Activated T-cell treated with anti-CD3 and anti-CD28 coated beads for 24 hours (primary cell): Measurements from ENCODE around the gene LRRC49.
"Not testable (repeated sequence)": the region's sequence is repeated elsewhere in the genome, so short reads cannot be mapped to it uniquely, and the experiment has no call there.

Experiments
- DNase-seq: peaks from one replicate; pipeline ENCODE4 v3.0.0-alpha.2; 2020; ENCODE audit warnings: low read depth

Gene LRRC49

DNA sequence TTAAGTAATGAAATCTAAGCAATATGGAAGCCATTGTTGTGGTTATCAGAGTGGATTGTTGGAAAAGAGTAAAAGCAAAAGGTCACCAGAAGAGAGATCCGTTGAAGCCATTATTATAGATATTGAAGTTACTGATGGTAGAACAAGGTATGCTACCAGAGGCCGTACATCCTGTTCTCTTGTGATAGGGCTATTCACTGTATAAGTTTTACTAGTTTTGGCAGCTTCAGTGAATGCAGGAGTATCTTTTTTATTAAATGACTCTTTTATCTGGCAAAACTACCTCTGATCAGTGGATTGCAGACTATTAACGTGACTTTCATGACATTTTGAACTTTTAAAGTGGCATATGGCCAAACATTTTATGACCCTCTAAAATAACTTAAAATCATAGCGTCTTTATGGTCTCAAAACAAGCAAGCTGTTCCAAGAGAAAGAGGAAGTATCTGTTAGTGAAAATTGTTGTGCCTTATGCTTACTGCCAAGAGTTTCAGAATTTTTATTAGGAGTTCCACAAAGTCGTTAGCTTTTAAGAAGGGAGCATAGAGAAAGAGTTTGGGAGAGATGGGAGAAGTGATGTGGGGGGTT, 102.9 kb downstream of the LRRC49 start:
- DNase-seq, result no peak

DNA sequence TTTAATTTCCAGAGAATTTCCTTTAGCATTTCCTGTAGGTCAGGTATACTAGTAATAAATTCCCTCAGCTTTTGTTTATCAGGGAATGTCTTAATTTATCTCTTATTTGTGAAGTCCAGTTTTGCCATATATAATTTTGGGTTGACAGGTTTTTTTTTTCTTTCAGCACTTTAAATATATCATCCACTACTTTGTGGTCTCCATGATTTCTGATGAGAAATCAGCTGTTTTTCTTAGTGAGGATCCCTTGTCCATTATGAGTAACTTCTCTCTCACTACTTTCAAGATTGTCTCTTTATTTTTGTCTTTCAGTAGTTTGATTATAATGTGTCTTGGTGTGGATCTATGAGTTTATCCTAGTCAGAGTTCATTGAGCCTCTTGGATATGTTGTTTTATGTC, 105.7 kb downstream of the LRRC49 start:
- DNase-seq, result no peak

DNA sequence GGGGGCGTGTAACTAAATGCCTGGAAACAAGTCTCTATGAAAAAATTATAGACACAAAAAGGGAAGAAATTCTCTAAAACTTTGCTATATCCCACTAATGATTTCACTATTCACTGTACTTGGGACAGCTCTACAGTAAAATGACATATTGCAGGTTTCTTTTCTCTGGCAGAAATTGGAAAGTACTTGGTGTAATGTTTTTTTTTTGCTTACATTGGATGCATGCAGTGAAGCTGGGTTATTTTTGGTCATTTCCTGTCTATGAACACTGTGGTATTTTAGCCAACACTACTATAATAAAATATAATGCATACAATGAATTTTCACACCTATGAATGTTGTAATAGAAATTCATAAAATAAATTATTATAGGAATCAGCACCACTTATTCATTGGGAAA, 109.7 kb downstream of the LRRC49 start:
- no peak for DNase-seq

DNA sequence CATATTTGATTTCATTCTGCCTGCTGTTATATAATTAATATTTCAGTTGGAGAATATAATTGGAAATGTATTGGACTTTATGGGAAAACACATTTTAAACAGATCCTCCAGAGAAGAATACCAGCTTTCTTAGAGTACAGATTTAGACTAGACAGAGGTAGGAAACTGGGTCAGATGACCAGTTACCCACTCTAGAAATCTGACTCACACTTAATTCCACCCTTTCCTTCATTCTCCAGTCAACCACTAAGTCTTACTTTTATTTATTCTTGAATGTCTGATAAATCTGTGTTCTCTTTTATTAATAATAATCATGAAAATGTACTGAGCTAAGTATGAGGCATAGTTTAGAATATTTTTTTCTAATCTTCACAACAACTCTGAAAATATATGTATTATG, 110.7 kb downstream of the LRRC49 start:
- DNase-seq, result no peak

DNA sequence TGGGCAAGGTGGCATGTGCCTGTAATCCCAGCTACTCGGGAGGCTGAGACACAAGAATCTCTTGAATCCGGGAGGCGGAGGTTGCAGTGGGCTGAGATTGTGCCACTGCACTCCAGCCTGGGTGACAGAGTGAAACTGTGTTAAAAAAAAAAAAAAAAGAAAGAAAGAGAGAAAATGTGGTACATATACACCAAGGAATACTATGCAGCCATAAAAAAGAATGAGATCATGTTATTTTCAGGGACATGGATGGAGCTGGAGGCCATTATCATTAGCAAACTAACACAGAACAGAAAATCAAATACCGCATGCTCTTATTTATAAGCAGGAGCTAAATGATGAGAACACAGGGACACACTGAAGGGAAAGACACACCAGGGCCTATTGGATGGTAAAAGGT, 111.9 kb downstream of the LRRC49 start:
- not testable (repeated sequence) for DNase-seq

DNA sequence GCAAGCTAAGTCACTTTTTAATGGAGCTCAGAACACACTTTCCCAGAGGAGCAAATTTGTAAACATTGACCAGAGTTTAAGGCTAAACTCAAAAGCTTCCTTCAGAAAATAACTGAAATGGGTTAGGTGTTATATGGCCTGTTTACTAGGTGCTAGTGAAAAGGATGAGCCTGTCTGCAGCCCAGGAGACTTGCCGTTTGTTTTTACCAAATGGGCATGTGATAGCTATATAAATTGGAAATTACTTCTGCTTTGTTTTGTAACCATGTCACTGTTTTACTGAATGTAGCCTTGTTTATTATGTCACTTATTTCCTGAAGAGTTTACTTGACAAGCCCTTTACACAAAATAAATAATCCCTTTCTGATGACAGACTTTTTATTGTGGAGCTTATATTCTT, 113.3 kb downstream of the LRRC49 start:
- no peak for DNase-seq

DNA sequence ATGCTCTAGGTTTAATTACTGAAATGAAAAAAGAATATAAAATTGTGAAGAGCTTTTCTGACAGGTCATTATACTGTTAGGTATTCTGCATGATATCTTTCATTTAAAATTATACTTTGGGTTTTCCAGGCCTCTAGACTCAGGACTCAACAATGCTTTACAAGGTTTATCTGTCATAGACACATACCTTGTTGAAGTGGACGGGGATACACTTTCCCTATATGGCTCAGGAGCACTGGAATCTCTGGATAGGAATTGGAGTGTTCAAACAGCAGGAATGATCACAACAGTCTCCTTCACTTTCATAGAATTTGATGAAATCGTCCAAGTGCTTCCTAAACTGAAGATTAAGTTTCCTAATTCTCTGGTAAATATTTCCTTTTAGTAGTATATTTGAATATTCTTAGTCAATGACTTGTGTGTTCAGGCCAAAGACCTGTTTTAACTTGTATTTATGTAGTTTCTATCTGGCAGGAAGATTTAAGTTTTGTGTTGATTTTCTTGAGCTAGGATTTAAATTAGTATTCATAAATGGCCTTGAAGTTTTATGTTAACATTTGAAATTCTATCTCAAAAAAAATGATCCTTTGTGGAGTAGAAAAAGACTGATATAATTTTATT, 115.7 kb downstream of the LRRC49 start:
- no peak for DNase-seq

DNA sequence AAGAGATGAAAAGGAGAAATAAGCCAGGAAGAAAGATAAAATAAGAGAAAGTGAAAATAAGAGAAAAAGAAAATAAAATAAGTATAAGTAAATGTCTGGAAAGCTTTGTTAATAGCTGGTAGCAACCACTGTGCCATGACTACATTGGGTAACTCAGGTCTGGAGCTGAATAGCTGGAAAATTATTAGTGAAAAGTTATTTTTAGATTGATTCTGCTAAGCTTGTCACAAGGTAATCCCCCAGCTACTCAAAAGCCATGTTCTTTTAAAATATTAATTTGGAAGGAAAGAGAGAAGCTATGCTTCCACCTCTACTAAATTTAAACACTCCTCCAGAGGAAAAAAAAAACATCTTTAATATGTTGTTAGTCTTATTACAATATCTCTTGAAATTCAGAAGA, 117.8 kb downstream of the LRRC49 start:
- DNase-seq, result no peak

DNA sequence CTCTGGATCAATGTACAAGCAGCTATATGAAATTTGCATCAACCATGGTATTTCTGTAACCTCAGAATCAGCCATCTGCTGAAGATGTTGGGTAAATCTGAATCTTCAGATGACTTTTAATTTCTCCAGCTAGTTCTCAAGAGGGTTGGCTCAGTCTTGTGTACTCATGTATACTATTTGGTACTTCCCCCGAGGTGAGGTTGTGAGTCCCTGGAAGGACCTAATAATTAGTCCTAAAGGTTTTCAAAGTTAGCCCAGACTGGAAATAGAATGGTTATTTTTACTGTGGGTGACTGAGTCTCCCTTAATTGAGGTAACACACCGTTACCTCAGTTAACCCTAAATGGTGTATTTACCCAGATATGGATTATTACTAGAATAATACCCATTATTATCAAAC, 118.4 kb downstream of the LRRC49 start:
- no peak for DNase-seq

DNA sequence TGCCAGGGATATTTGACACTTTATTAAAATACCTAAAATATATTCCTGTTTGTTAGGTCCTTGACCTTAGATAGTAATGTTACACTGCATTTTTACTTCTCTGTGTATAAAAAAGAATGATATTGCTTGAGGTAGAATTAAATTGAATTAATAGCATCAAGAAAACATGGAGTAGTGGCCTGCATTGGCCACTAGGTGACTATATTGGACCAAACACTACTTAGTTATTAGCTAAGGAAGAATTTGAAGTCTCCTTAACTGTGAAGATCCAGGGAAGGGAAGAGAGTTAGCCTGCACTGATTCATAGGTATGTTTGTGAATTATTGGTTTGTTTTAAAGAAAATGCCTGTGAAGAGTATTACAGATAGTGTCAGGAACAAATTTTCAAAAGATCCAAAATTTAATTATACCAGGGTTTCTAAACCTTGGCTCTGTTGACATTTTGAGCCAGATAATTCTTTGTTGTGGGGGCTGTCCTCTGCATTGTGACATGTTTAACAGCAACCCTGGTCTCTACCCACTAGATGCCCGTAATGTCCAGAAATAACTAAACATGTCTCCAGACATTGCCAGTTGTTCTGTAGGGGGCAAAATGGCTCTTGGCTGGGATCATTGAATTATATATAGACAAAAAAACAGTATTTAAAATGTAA, 119.0 kb downstream of the LRRC49 start:
- DNase-seq, result no peak

DNA sequence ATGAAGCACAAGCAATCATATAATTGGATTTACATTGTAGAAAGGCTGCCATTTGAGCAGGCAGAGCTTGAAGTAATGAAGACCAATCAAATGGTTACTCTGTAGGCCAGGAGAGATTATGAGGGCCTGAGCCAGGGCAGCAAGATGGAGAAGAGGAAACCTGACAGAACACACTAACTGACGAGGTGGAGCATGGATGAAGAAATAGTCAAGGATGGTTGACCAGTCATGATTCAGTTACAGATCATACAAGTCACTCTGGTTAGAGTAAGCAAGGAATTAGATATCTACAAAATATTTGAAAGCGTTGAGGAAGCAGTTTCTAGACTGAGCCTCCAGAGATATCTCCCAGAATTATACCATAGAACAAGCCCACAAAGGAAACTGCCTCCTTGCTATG, 120.8 kb downstream of the LRRC49 start:
- DNase-seq, result no peak

DNA sequence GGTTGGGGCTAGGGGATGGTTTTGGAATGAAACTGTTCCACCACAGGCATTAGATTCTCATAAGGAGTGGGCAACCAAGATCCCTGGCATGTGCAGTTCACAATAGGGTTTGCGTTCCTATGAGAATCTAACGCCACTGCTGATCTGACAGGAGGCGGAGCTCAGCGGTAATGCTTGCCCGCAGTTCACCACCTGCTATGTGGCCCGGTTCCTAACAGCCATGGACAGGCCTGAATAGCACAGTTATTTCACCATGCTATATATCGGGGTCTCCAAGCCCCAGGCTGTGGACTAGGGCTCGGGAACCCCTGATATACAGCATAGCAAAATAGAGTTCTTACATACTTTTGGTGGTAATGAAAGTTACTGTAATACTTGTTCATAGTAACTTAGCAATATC, 122.7 kb downstream of the LRRC49 start:
- no peak for DNase-seq

DNA sequence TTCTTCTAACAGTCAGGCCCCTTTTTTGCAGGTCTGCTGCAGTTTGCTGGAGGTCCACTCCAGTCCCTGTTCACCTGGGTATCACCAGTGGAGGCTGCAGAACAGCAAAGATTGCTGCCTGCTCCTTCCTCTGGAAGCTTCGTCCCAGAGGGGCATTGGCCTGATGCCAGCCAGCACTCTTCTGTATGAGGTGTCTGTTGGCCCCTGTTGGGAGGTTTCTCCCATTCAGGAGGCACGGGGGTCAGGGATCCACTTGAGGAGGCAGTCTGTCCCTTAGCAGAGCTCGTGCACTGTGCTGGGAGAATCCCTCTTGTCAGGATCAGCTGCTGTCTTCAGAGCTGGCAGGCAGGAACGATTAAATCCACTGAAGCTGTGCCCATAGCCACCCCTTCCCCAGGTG, 138.6 kb downstream of the LRRC49 start:
- not testable (repeated sequence) for DNase-seq

DNA sequence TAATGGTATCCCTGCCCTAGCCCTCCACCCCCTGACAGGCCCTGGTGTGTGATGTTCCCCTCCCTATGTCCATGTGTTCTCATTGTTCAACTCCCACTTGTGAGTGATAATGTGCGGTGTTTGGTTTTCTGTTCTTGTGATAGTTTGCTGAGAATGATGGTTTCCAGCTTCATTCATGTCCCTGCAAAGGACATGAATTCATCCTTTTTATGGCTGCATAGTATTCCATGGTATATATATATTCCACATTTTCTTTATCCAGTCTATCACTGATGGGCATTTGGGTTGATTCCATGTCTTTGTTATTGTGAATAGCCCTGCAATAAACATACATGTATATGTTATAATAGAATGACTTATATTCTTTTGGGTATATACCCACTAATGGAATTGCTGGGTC, 142.9 kb downstream of the LRRC49 start:
- DNase-seq, result not testable (repeated sequence)

DNA sequence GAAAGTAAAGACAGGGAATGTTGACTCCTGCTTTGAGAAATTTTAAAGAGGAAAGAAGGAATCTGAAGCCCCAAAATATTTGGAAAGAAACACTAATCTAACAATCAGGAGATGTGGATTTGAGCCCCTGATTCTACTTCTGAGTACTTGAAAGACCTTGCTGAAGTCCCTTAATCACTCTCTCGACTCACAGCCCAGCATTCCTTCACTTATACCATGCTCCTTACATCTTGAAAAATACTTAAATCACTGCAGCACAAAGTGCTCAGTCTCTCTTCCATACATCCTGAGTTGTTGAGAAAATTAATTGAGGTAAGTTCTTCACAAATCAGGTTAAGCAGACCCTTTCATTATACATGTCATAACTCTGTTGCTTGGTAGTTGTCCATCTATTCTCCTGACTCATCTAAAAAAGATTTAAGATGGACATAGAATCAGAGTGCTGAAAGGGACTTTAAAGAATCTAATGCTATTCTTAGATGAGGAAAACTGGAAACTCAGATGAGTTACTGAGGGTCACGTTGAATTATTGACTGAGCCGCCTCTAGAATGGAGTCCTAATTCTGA, 149.8 kb downstream of the LRRC49 start:
- DNase-seq, result no peak

DNA sequence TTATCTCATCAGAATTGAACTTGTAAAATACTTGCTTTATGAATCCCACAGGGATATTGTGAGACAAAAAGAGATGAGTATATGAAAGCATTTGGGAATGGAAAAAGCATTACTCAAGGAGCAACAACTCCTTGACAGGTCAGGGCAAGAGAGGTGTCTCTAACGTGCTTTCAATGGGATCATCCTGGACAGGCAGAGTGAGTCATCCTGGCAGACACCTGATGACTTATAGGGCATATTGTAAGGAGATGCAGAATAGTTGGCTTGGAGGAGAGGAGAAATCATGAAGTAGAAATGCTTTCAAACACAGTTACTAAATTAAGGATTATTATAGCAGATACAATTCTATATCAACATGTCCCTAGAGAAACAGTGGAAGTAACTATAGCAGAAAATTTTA, 150.7 kb downstream of the LRRC49 start:
- no peak for DNase-seq

DNA sequence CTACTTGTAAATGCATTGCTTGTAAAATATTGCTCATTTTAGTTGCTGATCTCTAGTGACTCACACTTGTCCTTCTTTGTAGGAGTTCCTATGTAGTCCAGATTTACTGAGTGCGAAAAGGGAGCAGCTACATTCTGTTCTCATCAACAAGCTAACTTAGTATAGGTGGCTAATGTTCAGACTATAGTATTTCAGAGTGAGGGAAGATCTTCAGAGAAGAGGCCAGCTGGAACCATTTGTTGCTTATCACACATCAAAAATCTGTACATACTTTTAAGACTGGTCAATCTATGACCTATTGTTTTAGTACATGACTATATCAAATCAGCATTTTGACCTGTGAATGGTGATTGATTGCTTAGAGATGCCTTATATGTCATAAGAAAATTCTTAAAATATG, 151.4 kb downstream of the LRRC49 start:
- no peak for DNase-seq

DNA sequence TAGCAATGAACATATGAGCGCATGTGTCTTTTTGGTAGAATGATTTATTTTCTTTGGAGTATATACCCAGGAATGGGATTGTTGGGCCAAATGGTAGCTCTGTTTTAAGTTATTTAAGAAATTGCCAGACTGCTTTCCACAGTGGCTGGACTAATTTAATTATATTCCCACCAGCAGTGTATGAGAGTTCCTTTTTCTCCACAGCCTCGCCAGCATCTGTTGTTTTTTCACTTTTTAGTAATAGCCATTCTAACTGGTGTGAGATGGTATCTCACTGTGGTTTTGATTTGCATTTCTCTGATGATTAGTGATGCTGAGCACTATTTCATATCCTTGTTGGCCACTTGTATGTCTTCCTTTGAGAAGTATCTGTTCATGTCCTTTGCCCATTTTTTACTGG, 153.5 kb downstream of the LRRC49 start:
- DNase-seq, result not testable (repeated sequence)

DNA sequence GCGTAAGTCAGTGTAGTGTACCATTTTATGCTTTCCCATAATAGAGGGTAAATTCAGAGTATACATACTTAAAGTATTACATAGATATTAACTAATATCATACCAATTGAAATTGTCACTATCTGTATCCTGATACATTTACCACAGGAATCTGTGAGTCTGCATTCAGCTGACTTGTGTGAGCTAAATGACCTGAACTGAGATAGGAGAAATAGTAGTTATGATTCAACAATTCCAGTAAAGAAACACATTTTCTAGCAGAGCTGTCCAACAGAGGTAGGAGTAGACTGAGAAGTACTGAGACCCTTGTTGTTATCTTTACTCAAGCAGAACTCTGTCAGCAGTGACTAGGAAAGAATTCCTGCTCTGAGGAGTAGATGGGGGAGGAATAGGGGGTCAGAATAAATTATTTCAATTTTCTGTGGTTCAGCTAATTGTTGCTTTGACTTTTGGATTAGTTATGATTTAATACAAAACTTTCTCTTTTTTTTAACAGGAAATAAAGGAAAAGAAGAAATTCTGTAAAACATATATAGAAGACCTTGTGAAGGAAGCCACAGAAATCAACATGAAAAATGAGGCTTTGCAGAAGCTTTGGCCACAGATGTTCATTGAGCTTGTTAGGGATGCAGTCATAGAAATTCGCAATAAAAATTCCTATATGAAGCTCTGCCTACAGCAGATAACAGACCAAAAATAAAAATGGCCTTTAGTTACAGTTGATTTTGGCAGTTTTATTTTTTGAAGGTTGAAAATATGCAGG, 156.5 kb downstream of the LRRC49 start:
- DNase-seq, result no peak

DNA sequence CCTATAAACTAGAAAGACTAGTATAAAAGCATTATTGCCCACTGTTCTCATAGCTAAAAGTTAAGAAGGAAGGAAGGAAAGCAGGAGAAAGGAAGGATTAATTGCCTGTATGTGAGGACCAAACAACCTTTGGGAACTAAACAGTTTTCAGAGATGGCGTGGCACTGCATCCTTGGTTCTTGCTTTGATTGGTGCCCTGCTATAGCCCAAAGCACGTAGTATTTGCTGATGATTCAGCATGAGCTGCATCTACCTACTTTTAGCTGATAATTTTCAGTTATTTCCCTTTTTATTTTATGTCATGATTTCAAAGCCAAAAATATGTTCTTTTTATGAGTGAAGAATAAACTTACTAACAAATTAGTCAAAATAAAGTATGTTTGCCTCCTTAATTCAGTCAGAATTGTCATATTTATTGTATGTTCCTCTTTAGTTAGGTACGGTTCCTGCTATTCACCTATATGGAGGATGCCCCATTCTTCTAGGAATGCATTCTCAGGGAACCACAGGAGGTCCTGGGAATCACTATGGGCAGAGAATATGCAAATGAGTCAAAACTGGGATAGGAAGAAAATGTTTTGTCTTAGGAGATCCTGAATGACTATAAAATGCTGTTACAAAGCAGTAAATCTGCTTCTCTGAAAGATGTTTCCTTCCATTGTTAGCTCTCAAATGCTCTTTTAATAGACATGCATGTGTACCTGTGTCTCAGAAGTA, 157.2 kb downstream of the LRRC49 start:
- DNase-seq, result no peak

DNA sequence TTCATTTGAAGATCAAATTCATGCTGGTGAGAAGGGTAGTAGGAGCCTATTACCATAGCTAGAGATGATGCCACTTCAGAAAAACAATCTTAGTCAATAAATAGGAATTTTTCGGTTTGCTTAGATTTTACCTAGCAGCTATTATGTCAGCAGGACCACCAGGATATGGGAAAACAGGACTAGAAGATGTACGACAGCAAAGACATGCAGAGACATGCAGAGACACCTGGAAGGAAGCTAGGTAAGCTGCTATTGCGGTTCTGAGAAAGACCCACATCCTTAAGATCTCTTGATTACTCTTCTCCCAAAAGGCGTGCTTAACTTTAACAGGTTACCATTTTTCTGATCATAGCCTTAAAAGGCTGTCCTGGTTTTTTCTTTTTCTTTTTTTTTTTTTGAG, 157.8 kb downstream of the LRRC49 start:
- no peak for DNase-seq

DNA sequence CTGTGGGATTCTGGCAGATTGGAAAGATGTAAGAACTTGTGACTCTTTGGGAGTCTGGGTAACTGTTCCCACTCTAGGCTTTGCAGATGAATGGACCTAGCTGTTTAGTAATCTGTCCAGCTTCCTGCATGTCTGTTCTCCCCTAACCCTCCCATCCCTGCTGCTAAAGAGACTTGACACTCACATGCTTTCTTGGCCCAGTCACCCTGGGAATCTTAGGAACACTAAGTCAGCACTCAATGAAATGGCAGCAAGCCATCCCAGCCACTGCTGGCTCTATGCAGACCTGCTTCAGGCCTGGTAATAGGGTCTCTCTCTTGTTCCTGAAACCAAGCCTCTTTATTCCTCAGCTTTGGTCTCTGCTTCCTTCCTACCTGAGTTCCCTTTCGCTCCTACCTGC, 158.9 kb downstream of the LRRC49 start:
- DNase-seq, result no peak
